Stimulated activated CD8-positive, alpha-beta memory T cell treated with anti-CD3 and anti-CD28 coated beads, Interleukin-12 subunit alpha, Interleukin-12 subunit beta, amount 100 ng/mL, for 4 hours (primary cell): Measurements from ENCODE around the gene MAN1B1.

ENCODE experiments used
- DNase-seq: peaks from one replicate; pipeline ENCODE4 v3.0.0-alpha.2; 2020; ENCODE audit warnings: low read depth

MAN1B1 gene

GRCh38 chr9:137147091-137147792, 60.5 kb downstream of the MAN1B1 start:
- DNase-seq: no peak

GRCh38 chr9:137147793-137148160, 61.0 kb downstream of the MAN1B1 start:
- DNase-seq: no peak

GRCh38 chr9:137148242-137148641, 61.5 kb downstream of the MAN1B1 start:
- no peak for DNase-seq

GRCh38 chr9:137148661-137149060, 61.9 kb downstream of the MAN1B1 start:
- DNase-seq: no peak

- DNase-seq: no peak
Measured at GRCh38 chr9:137149363-137149762, 62.6 kb downstream of the MAN1B1 start.

GRCh38 chr9:137149942-137150616, 63.3 kb downstream of the MAN1B1 start:
- no peak for DNase-seq

GRCh38 chr9:137150617-137151457, 64.1 kb downstream of the MAN1B1 start:
- DNase-seq: peak; percentile 21

GRCh38 chr9:137152844-137153405, 66.1 kb downstream of the MAN1B1 start:
- no peak for DNase-seq

GRCh38 chr9:137156567-137157375, 70.0 kb downstream of the MAN1B1 start:
- DNase-seq: peak; percentile 53

- no peak for DNase-seq
Measured at GRCh38 chr9:137157618-137158415, 71.0 kb downstream of the MAN1B1 start.

- DNase-seq: no peak
Measured at GRCh38 chr9:137158625-137159024, 71.8 kb downstream of the MAN1B1 start.
